Endothelial cell of umbilical vein (primary cell): ENCODE data around the gene IFNA8. TPM values are rescaled to one million over a fixed set of nuclear protein-coding genes. Genes with fewer than 3 reads are reported as not detected.

ENCODE experiments used
- BruUV-seq: library from RNA; stranded (reverse); fragments of 400-500 nt; replicated peaks from 2 replicates; lab custom pipeline; 2021; lab: Mats Ljungman, UMichigan
- CTCF ChIA-PET: fragments of 300-600, 350-600 bp; sonication (Branson Sonifier 250); formaldehyde crosslinking; loops from one replicate; lab custom pipeline; 2021; ENCODE audit warnings: antibody characterized with exemption, inconsistent platforms; lab: Charles Lee
- POLR2A ChIA-PET: fragments of 300-600, 350-600 bp; sonication (Branson Sonifier 250); formaldehyde crosslinking; loops from one replicate; lab custom pipeline; 2021; ENCODE audit warnings: antibody characterized with exemption, inconsistent platforms; lab: Charles Lee
- DNase-seq: peaks from one replicate; pipeline ENCODE4 v3.0.0-alpha.2; 2011; ENCODE audit warnings: low read depth, low spot score
- FAIRE-seq: peaks from 2 replicates; lab custom pipeline; 2011; peaks lifted over from hg19 to GRCh38; lab: Jason Lieb, UNC
- H2AFZ ChIP-seq: 2 replicates; pipeline ENCODE4 v1.6.0; 2012; ENCODE audit warnings: low read depth, low read length, control low read depth, inconsistent platforms
- H3K27ac ChIP-seq: 2 replicates; pipeline ENCODE4 v1.5.1; 2011; ENCODE audit warnings: low read depth, mild to moderate bottlenecking, control low read depth, low read length, moderate library complexity; ENCODE audit not compliant: insufficient read depth
- H3K27me3 ChIP-seq, 2 experiments: 2 replicates each; pipeline versions ENCODE4 v1.6.0 to v1.6.1; 2011; ENCODE audit warnings: low read length in 2 of 2, mixed read lengths in 1 of 2; ENCODE audit not compliant: control insufficient read depth in 2 of 2, insufficient read depth in 2 of 2
- H3K36me3 ChIP-seq, 2 experiments: 2 replicates in 1 of 2; 3 replicates in 1 of 2; pipeline ENCODE4 v1.5.1; 2011; ENCODE audit warnings: low read length in 2 of 2, mild to moderate bottlenecking in 1 of 2, moderate library complexity in 1 of 2; ENCODE audit not compliant: control insufficient read depth in 2 of 2, insufficient read depth in 2 of 2; ENCODE audit errors: extremely low read depth in 1 of 2
- H3K4me1 ChIP-seq: 3 replicates; pipeline ENCODE4 v1.5.1; 2011; ENCODE audit warnings: mild to moderate bottlenecking, low read length; ENCODE audit not compliant: control insufficient read depth, insufficient read depth; ENCODE audit errors: extremely low read depth
- H3K4me2 ChIP-seq: 2 replicates; pipeline ENCODE4 v1.6.1; 2011; ENCODE audit warnings: low read length, control low read depth, mixed read lengths; ENCODE audit not compliant: insufficient read depth
- H3K4me3 ChIP-seq, 3 experiments: fragments of 200-600 bp in 1 of 3; sonication (generic), shearing (Covaris generic) in 1 of 3; replicated peaks in 1 of 3; 2 replicates each; pipeline ENCODE4 v1.5.1; 2011 to 2016; ENCODE audit warnings: control low read depth in 3 of 3, low read length in 3 of 3, mild to moderate bottlenecking in 2 of 3, inconsistent platforms in 1 of 3, low read depth in 1 of 3, moderate library complexity in 1 of 3; ENCODE audit not compliant: insufficient read depth in 1 of 3
- H3K79me2 ChIP-seq: 2 replicates; pipeline ENCODE4 v1.6.0; 2012; ENCODE audit warnings: low read length, inconsistent platforms; ENCODE audit not compliant: control insufficient read depth, insufficient read depth
- H3K9ac ChIP-seq: replicated peaks from 2 replicates; pipeline ENCODE3; 2011; ENCODE audit warnings: low read length, control low read depth; ENCODE audit not compliant: insufficient read depth; ENCODE audit errors: extremely low read depth
- H3K9me1 ChIP-seq: replicated peaks from 3 replicates; pipeline ENCODE4 v1.6.0; 2011; ENCODE audit warnings: mild to moderate bottlenecking, low read length; ENCODE audit not compliant: control insufficient read depth, insufficient read depth; ENCODE audit errors: extremely low read depth
- H3K9me3 ChIP-seq: replicated peaks from 2 replicates; pipeline ENCODE4 v1.5.1; 2012; ENCODE audit warnings: low read length, inconsistent platforms; ENCODE audit not compliant: control insufficient read depth, insufficient read depth
- H4K20me1 ChIP-seq: replicated peaks from 2 replicates; pipeline ENCODE3; 2011; ENCODE audit warnings: mild to moderate bottlenecking, low read length; ENCODE audit not compliant: control insufficient read depth, insufficient read depth; ENCODE audit errors: extremely low read depth
- CTCF ChIP-seq, 2 donors: IDR thresholded peaks; 1 replicate in 1 of 2; 2 replicates in 1 of 2; pipeline ENCODE4 v1.5.1; 2011; ENCODE audit warnings: low read length in 2 of 2, mild to moderate bottlenecking in 2 of 2, moderate library complexity in 2 of 2, control low read depth in 1 of 2, inconsistent platforms in 1 of 2, low read depth in 1 of 2; ENCODE audit not compliant: insufficient read depth in 1 of 2; ENCODE audit errors: extremely low read depth in 1 of 2
- EZH2 ChIP-seq: IDR thresholded peaks from 2 replicates; pipeline ENCODE4 v1.6.1; 2012; ENCODE audit warnings: borderline replicate concordance, low read depth, mild to moderate bottlenecking, moderate library complexity, low read length, inconsistent platforms; ENCODE audit not compliant: severe bottlenecking
- FOS ChIP-seq: IDR thresholded peaks from 2 replicates; pipeline ENCODE4 v1.6.1; 2011; ENCODE audit warnings: mild to moderate bottlenecking, low read length, moderate library complexity, borderline replicate concordance; ENCODE audit not compliant: insufficient read depth
- POLR2A ChIP-seq: IDR thresholded peaks from 2 replicates; pipeline ENCODE4 v1.6.1; 2012; ENCODE audit warnings: low read depth, mild to moderate bottlenecking, control low read depth, low read length
- dilution Hi-C: fragments of 300-500 bp; cut with MboI; formaldehyde crosslinking; loops from one replicate; pipeline ENCODE4 v1.15.0; 2019; ENCODE audit warnings: low sequenced_read_pairs; ENCODE audit not compliant: extremely low pct_ligation_motif_present
- intact Hi-C: fragments of 100-400 bp; cut with micrococcal nuclease; formaldehyde crosslinking; loops from one replicate; pipeline ENCODE4 v1.10.0; 2022
- polyA plus RNA-seq, 4 experiments: library from polyadenylated mRNA; depleted of rRNA in 3 of 4; stranded (reverse) in 3 of 4; unstranded in 1 of 4; fragments of >200 nt; gene quantifications; 2 replicates each; pipeline versions ENCODE4 v1.2.1 to v1.2.3, GENCODE V29; 2011 to 2012; ENCODE audit warnings: missing spikeins in 1 of 4
- total RNA-seq: library from RNA; stranded (reverse); gene quantifications from 2 replicates; pipeline ENCODE4 v1.2.3, GENCODE V29; 2021

Gene IFNA8
- total and polyA plus RNA-seq, 2 donors (not counting 3 experiments of a cell fraction or from before 2014, with no cell fraction given) = not detected

GRCh38 chr9:21395778-21396717 is 12.9 kb upstream of the IFNA8 start:
- no peak for TF ChIP-seq FOS
- peak; percentile 88 to 93 for TF ChIP-seq CTCF (IDR thresholded peaks at IDR 0.05; ENCODE audit: extremely low read depth in 1 of 2, insufficient read depth in 1 of 2, low read depth in 1 of 2, low read length in 2 of 2)
- TF ChIP-seq POLR2A = no peak
- TF ChIP-seq EZH2 = peak; percentile 68
- H3K4me3 ChIP-seq = peak overlapping the region in 2 of 3 experiments; percentile 30 to 32
- no peaks in the 10 kb centered on the region for H3K9me1 ChIP-seq
- intact Hi-C loops = loop anchor here (1.0 to 2.0 kb wide), 4 partner anchors 70 to 159 kb away; no protein-coding TSS in a partner anchor
- H3K79me2 ChIP-seq = no peaks in the 10 kb centered on the region
- POLR2A ChIA-PET = interaction anchor here (1.6 kb wide), 1 partner anchor 70 kb away, joined by 3 read pairs; no protein-coding TSS in a partner anchor
- FAIRE-seq (peak; percentile 74), DNase-seq (peak; percentile 45)
- H4K20me1 ChIP-seq = no peaks in the 10 kb centered on the region
- H3K4me1 ChIP-seq = no peaks in the 10 kb centered on the region
- H3K27ac ChIP-seq = no peak overlapping the region
- H3K36me3 ChIP-seq = no peaks in the 10 kb centered on the region
- H3K9ac ChIP-seq = no peak overlapping the region
- no peaks in the 10 kb centered on the region for H3K9me3 ChIP-seq
- dilution Hi-C loops = no loop called here
- peak overlapping the region; percentile 53 for H2AFZ ChIP-seq
- CTCF ChIA-PET = interaction anchor here (0.6 to 4.0 kb wide), 63 partner anchors 9 to 1041 kb away, joined by 3 to 105 read pairs (median 5); partner anchors contain the start of genes IFNA14, IFNA2, IFNA6 and IFNA7
- peak overlapping the region; percentile 82 for H3K4me2 ChIP-seq
- H3K27me3 ChIP-seq = peaks cover 31 to 78% of the 10 kb centered on the region in 2 experiments
- no TSS peak for BruUV-seq
